GM12801 (cell line): ENCODE results near the gene HES4.

Source experiments
- CTCF ChIP-seq: IDR thresholded peaks from one replicate; pipeline ENCODE4 v1.5.1; 2011; ENCODE audit warnings: control low read depth; ENCODE audit not compliant: insufficient read length; ENCODE audit errors: extremely low read depth

Gene HES4

GRCh38 chr1:972726-973458 lies 27.0 kb downstream of the HES4 start:
- no peak for TF ChIP-seq CTCF

GRCh38 chr1:971751-972506 lies 28.0 kb downstream of the HES4 start:
- TF ChIP-seq CTCF, result no peak

- TF ChIP-seq CTCF, result no peak
Measured at GRCh38 chr1:970973-971730, 28.7 kb downstream of the HES4 start.

GRCh38 chr1:970242-970972 lies 29.5 kb downstream of the HES4 start:
- TF ChIP-seq CTCF, result no peak

GRCh38 chr1:969260-969855 lies 30.5 kb downstream of the HES4 start:
- no peak for TF ChIP-seq CTCF

- TF ChIP-seq CTCF, result no peak
Measured at GRCh38 chr1:967466-968343, 32.2 kb downstream of the HES4 start.
